NCI-H146 treated with DMSO at 0.1 percent for 48 hours (cell line): ENCODE data around the gene LAMB1.

Source experiments
- DNase-seq: peaks from one replicate; lab custom pipeline; 2025; ENCODE audit not compliant: unreplicated experiment; lab: John Stamatoyannopoulos, UW

Gene LAMB1

DNA sequence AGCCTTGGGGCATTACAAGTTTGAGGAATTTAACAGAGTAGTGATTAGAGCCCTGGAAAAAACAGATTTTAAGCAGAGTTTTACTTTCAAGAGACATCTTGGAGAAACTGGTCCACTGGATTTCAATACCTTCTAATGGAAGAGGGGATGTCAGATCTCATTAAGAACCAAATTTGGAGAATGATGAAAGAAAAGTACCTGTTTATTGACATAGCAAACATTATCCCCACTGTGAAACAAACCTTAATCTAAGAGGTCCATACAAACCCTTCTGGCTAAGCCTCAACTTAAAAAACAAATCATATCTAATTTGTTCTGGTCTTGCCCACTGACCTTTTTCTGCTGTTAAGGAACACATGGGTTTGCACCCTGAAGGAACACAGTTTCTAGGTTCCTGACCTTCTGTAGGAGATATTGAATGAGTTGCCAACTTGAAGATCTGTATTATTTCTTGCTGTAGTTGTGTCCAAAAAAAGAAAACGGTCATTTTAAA, 53.5 kb downstream of the LAMB1 start:
- DNase-seq: no peak

DNA sequence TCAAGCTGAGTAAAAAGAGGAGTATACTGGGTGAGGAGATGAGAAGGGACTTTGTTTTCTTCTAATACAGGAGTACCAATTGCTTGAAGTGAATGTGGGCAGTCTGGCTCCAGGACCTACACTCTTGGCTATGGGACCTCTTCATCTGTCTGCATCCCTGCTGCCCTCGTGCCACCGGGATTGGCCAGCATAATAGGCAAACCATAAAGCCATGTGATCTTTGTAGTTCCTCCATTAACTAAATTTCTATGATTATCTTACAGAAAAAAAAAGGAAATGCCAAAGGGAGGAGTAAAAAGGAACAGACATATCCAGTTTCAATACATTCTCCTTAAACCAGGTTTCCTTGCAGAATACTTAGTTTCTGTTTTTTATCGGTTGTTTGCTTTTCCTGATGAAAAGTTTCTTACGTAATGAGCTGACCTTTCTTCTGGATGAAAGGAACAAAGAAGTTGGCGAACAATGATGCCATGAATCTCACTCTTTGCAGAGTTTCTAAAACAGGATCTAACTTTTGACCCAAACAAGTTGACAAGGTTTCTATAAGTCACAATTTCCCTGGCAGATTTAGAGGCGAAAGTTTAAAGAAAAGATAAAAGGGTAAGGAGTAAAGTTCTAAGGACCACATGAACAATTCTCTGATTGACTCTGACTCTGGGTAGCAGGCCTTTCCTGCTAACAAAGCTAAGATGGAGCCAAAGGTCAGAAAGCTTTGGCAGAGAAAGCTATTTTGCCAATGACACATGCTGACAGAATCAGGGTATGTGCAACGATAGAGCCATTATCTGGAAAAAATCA, 54.1 kb downstream of the LAMB1 start:
- DNase-seq: no peak

DNA sequence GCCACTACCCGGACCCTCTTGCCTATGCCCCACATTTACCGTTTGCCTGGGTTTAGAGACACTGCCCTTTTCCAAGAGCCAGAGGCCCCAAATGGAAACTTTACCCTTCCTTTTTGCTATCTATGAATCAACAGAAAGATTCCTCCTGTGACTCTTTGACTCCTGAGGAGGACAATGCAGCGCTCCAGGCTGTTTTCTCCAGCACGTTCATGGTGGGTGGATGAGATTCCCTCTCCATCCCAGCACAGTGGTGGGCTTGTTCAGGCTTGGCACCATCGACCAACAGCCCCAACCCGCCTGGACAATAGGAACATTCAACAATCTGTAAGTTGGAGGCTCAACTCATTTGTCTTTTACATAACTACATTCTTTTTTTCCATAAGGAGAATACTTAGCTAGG, 56.1 kb downstream of the LAMB1 start:
- no peak for DNase-seq

DNA sequence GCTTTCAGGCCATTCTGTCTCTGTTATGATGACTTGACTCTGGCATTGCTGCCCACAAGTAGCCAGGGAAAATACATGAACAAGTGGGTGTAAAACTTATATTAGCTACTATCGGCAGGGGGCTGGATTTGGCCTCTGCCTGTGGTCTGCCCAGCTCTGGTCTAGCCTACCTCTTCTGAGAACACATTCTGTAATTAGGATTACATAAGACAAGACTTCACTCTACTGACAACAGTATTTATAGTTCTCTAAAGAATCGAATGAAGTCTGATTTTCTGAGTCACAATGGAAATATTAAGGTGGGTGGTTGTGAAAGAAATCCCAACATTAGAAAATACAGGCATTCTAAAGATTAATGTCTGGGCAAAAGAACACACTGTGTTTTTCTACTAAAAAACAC, 56.5 kb downstream of the LAMB1 start:
- no peak for DNase-seq

DNA sequence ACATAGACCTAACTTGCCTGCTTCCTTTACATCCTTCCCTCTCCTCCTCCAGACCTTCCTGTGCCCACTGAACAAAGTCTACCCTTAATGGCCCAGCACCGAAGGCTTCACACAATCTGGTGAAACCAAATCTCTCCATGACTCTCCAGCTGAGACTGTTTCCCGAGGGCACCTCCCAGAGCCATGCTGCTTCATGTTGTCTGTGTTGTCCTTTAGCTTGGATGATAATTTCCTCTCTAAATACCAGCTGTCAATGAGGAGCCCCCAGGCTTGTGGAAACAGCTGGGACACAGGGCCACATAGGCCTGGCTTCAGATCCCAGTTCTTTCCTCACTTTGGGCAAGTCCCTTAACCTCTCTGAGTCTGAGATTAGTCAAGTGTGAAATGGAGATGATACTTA, 57.6 kb downstream of the LAMB1 start:
- DNase-seq: no peak

DNA sequence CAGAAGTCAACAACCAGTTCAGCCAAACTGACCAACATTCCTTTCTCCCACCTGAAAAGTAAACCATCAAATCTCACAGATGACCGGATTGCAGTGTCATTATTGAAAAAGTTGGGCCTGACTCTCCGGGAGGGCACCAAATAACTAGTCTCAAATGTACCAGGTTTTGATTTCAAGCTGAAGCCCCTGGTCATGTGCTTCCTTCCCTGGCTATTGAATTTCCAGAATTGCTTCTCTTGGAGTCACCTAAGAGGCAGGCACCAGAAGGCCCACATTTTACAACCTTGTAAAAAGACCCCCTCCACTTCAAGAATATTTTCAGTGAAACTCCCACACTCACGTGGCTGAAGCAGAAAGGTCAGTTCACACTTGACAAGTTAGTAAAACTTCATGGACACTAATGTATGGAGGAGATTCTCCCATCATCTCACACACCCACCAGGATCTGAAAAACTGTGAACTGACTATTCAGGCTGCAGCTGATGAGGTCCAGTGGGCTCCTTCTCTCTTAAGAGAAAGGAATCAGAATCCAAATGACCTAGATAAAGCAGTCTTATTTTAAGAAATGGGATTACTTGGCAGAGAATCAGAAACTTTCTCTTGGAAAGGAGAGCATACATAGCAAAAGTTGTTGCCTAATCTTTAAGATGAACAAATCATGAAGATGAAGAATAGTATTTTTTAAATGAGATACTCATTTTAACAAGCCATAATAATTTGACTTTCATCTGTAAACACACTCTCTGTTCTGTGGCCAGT, 58.4 kb downstream of the LAMB1 start:
- no peak for DNase-seq

DNA sequence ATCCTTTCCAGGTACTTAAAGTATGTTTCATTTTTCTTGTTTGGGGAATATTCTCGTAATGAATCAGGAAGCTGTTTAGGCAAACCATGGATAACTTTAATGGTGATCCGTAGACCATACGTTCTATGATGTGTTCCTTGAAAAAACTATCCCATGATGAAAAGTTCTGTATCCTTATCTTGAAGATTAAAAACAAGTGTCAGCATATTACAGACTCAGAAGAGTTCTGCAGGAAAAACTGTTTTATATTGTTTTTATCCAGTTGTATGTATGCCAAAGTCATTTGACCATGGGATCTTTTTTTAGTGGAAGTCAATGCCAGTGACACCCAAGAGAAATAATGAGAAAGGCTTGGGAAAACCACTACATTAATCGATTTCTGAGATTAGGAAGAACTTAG, 59.9 kb downstream of the LAMB1 start:
- DNase-seq: no peak

DNA sequence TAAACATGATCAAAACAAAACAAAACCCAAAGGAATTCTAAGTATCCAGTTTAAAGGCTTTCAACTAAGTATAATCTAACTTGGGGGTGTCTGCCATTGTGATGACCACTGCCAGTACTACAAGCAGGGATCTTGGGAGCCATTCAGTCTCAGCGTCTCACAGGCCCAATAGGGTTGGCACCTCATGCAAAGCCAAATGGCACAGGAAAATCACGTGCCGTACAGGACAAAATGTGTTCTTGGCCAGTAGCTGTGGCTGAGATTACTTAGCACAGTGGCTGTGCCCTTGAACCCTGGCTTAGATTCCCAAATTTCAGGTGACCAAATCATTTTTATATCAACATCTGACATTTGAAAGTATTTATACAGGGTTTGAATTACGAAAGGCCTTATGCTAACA, 62.0 kb downstream of the LAMB1 start:
- DNase-seq: no peak

DNA sequence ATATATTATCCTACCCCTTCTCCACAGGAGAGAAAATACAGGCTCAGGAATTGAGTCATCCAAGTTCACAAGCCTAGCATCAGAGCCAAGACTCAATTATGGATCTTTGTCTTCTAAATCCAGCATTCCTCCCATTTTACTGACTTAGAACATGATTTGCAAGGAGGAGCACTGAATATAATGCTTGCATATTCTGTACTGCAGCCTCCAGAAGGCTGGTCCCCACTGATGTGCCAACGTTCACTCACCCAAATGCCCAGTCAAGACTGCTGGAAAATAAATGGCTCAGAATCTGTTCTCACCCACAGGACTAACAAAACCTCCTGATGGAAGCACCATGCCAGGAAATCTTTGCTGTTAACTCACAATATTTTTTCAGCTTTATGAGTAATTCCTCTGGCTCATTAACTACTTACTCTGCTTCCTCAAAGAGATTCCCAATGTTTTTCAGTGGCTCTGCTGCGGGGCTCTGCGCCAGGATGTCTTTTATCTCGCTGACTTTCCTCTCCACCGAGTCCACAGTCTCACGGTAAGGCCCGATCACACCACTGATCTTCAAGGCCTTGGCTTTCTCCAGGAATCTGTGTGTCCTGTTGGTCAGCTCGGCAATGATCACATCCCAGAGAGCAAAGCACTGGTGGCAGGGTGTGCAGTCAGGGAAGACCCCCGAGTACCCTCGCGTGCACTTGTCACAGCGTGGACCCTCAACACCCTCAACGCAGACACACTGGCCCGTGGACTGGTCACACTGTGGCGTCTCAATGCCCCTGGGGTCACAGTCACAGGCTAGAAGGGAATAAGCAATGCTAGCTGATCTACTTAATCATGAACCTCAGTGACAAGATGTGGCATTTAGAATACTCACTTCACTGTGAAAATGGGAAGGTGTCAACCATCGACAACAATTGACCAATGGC, 63.1 kb downstream of the LAMB1 start:
- DNase-seq: no peak

DNA sequence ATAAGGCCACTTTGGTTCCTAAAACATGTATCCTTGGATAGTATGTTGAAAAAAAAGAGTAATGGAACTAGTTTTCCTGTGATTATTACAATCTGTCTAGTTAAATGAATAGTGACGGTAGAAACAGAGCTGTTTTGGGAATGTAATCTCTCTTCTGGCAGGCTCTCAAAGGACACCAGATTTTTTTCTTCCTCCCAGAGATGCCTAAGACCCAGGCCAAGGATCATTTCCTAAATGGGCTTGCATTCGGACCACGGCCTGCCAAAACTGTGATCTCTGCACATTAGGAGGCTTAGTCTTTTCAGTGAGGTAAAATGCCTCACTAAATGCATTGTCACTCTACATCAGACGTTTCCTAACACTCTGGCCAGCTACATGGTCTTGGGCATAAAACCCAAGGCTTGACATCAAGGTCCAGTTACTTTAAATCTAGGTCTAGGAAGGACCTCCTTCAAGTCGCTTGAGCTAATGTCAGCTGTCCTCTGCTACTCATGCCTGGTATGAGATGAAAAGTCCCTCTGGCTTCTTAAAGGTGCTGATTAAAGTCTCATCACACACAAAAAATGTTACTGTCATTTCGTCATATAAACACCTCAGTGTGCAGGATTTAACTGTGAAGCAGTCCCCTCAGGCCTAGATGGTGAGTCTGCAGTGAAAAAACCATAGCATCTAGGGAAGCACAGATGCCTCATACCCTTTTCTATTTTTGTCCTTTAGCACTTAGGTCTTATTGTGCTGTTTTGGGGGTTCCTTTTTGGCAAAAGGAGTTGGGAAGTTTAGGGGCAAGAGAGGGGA, 64.3 kb downstream of the LAMB1 start:
- DNase-seq: no peak

DNA sequence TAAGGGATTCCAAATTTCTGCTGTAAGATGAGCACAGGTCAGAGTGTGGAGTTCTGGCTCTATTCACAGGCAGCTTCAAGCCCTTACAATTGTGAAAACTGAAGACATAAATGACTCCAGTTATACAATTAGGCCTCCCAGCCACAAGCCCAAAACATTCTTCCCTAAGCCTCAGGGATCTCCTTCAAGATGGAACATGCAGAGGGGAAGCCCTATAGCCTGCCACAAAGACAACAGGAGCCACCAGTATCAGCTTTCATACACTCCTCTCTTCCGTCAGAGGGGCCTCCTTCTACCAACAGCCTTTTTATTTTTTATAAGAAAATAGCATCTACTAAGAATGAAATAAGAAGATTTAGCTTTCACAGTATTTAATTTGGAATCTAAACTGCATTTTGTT, 65.4 kb downstream of the LAMB1 start:
- DNase-seq: no peak

DNA sequence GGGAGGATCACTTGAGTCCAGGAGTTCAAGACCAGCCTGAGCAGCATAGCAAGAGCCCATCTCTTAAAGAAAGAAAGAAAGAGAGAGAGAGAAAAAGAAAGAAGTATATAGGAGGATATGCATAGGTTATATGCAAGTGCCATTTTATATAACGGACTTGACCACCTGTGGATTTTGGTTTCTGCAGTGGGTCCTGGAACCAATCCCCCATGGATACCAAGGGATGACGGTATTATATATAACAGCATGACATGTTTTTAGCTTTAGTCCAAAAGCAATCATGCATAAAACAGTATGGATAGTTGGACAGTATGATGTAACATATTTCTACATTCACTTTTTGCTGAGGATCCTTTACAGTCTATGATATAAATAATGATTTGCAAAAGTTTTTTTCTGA, 66.6 kb downstream of the LAMB1 start:
- no peak for DNase-seq

DNA sequence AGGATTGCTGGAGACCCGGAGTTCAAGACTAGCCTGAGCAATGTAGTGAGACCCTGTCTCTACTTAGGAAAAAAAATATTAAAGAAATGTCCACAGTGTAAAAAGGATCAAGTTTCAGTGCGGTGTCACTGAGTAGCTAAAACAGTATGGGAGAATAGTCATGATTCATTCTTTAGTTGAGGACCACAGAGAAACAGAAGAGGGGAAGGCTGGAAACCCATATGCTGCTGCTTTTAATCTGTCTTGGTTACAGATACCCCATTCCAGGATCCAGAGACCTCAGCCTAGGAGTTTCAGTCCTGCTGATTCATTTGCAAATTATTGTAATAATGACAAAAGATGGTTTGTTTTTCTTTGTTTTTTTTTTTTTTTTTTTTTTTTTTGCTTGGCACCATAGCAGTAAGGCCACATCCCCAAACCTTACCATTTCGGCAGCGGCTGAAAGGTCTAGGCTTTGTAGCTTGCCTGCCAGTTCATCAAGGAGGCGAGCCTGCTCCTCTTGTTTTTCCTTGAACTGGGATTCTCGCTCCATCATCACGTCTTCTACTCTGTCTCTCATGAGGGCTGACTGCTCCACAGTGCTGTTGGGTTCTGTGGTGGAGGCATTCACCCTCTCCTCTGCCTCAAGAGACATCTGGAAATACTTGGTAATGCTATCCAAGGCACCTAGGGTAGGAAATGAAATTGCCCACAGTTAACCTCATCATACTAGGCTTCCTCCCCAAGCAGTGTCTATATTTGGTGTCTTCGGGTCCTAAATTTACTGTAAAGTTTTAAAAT, 67.8 kb downstream of the LAMB1 start:
- DNase-seq: no peak

DNA sequence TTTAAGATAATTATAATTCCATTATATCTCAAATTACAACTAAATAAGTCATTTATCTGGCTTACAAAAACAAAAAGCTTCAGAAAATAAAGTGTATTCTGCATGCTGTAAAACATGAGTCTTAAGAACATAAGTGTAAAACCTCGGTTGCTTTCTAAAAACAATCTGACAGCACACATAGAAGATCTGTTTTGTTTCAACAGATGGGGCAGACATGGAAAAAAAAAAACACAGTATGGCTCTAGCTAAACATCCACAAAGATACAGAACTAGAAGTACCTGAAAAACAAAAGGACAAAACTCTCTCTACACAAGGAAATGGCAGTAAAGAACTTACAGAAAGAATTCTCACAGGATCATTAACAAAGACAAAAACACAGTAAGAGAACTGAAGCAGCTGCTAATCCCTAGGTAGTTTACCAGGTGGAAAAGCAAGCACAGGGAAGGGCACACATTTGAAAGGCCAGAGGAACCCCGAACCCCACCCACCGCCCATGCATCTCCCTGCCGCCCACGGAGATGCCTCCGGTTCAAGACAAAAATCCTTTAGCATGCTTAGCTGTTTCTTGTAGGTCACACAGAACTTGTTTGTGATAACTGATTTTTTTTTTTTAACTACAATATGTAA, 69.5 kb downstream of the LAMB1 start:
- no peak for DNase-seq

DNA sequence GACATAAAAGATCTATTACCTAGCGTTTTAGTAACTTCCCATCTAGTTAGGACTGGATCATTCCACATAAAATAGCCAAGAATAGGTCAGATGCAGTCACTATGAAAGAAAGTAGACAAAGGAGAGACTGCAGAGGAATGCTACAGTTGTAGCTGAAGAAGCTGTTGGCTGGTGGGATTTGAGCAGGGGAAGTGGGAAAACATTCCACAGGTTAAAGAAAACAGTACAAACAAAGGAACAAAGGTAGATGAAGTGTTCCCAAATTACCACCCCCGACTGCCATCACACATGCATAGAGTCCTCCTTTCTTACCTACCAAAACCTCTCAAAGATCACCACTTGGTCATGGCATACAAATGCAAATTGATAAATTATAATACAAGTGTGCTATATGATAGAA, 70.2 kb downstream of the LAMB1 start:
- no peak for DNase-seq

DNA sequence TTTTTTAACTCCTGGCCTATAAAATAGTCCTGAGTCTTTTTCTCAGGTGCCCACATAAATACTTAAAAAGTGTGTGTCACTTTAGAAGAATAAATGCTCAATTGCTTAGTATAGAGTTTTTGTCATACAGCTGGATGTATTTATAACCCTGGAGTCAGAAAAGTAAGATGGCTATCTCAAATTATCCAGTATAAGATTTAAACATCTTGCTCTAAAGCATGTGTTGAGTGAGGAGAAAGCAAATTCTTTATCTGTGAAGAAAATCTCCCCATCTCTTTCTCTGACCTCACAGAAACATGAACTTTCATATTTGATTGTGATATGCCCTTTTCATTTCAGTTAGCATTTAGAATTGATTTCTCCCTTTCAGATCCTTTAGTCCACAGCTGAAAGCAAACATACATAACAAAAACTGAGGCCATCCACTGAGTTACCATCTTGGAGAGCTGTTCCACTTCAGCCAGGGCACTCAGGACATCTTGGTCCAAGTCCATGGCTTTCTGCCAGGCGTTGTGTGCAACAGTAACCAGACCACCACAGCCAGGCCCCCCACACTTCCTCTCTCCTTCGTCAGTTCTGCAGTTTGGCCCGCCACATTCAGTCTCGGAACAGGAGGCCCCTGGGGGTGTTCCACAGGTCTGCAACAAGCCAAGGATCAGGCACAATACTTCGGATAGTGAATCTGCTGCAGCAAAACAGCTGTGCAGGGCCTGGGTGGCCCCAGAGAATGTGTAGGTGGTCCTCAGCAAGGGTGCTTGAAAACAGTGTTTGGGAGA, 71.0 kb downstream of the LAMB1 start:
- no peak for DNase-seq

DNA sequence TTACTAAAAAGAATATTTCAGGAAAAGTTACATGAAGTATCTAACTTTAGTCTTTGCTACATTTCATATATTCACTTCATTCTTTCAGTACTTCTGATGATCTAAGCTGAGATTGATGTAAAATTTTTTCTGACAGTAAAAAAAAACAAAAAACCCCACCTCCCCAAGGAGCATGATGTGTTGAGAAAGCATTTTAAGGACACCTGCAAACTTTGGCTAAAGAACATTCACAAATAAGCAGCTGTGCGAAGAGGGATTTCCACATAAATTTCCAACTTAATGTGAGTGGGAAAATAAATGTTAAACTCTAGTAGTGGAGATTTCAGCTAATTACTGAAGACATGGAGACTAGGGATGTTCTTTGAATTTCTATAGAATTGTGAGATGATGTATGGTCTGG, 76.5 kb downstream of the LAMB1 start:
- no peak for DNase-seq

DNA sequence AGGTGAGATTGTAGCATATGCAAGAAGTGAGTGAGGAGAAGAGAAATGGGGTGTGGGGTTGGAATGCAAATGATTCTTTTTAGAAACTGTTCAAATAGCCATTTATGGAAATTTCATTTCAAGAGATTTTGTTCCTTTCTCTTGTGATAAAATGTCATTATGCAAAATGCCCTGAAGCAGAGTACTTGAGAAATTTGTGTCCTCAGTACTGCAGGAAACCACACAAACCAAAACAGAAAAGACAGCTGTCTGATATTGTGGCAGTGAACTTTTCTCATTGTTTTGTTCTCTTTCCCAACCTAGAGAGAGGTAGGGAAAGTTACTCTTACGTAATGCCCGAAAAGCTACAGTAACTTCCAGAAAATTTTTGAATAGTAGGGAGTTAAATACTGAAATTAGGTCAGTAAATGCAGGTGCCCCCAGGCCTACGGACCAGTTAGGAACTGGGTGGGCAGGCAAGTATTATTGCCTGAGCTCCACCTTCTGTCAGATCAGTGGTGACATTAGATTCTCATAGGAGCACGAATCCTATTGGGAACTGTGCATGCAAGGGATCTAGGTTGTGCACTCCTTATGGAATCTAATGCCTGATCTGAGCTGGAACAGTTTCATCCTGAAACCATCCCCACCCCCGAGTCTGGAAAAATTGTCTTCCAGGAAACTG, 78.0 kb downstream of the LAMB1 start:
- DNase-seq: no peak
